H1 (cell line): ENCODE data around the gene UBN2.
"Not testable (repeated sequence)": the region's sequence is repeated elsewhere in the genome, so short reads cannot be mapped to it uniquely, and the experiment has no call there.

Experiments
- CTCF ChIP-seq, 3 experiments: IDR thresholded peaks; 1 replicate in 2 of 3; 2 replicates in 1 of 3; pipeline versions ENCODE4 v1.5.1 to v1.6.1; 2011; ENCODE audit warnings: low read length in 3 of 3, mild to moderate bottlenecking in 3 of 3, inconsistent platforms in 2 of 3, low read depth in 1 of 3, moderate library complexity in 1 of 3; ENCODE audit not compliant: insufficient read depth in 1 of 3; ENCODE audit errors: control extremely low read depth in 1 of 3
- JUND ChIP-seq: IDR thresholded peaks from 2 replicates; pipeline ENCODE4 v1.6.1; 2011; ENCODE audit warnings: mild to moderate bottlenecking, improper control_type of control experiment, low read length
- PHF8 ChIP-seq: fragments of 200-600 bp; sonication (generic); conservative IDR thresholded peaks from 2 replicates; pipeline ENCODE4 v1.7.1; 2012; ENCODE audit warnings: low read depth, mild to moderate bottlenecking, inconsistent platforms, low read length, moderate library complexity
- POLR2AphosphoS5 ChIP-seq: IDR thresholded peaks from 2 replicates; pipeline ENCODE4 v1.6.1; 2011; ENCODE audit warnings: low read depth, low read length
- RFX5 ChIP-seq: IDR thresholded peaks from 2 replicates; pipeline ENCODE4 v1.6.1; 2011; ENCODE audit warnings: low read depth, low read length, improper control_type of control experiment, borderline replicate concordance
- TAF7 ChIP-seq: optimal IDR thresholded peaks from 2 replicates; pipeline ENCODE3; 2011; ENCODE audit warnings: low read depth, mild to moderate bottlenecking, inconsistent platforms, low read length, moderate library complexity, borderline replicate concordance

- TF ChIP-seq RFX5; TAF7; CTCF (IDR thresholded peaks at IDR 0.05; ENCODE audit: control extremely low read depth in 1 of 3, insufficient read depth in 1 of 3, low read depth in 1 of 3, low read length in 3 of 3); POLR2AphosphoS5; PHF8; JUND: not testable (repeated sequence)
These were observed 4.9 kb upstream of the UBN2 start for GRCh38 chr7:139226158-139226515.
